ENCODE measurements around the gene BCL2L15.

The BCL2L15 gene

GRCh38 chr1:113861641-113862040, 25.7 kb downstream of the BCL2L15 start (continued):
- TF ChIP-seq ZNF26 (tag by site-specific recombination; IDR thresholded peaks at IDR 0.05): no peak
- TF ChIP-seq PRDM10 (tag by site-specific recombination; IDR thresholded peaks at IDR 0.05): no peak
- no peak for TF ChIP-seq ZSCAN18 (tag by site-specific recombination; IDR thresholded peaks at IDR 0.05)
- TF ChIP-seq ZNF549 (tag by site-specific recombination; IDR thresholded peaks at IDR 0.05): no peak
- no peak for TF ChIP-seq REPIN1 (tag by site-specific recombination; IDR thresholded peaks at IDR 0.05; ENCODE audit: low read depth)
- TF ChIP-seq ZNF600 (tag by site-specific recombination; IDR thresholded peaks at IDR 0.05): no peak
- TF ChIP-seq BCL6B (tag by site-specific recombination; IDR thresholded peaks at IDR 0.05): no peak

- no peak overlapping the region for H3K4me3 ChIP-seq (ENCODE audit: low read depth, low read length)
- no peaks in the 10 kb centered on the region for H3K36me3 ChIP-seq (ENCODE audit: control insufficient read depth in 2 of 2, insufficient read depth in 1 of 2, low read length in 2 of 2)
- ChIA-PET CTCF (interaction anchor here (0.7 to 1.3 kb wide), 2 partner anchors 26 to 296 kb away, joined by 3 read pairs; no protein-coding TSS in a partner anchor), POLR2A (no interaction called here)
- H3K4me1 ChIP-seq (ENCODE audit: control insufficient read depth, insufficient read depth, low read length): no peaks in the 10 kb centered on the region
- no peak overlapping the region for H3K27ac ChIP-seq (ENCODE audit: extremely low read depth, low read depth, low read length)
- H3K9me3 ChIP-seq (ENCODE audit: control insufficient read depth, insufficient read depth, low read depth, low read length): no peaks in the 10 kb centered on the region
- no peak for TF ChIP-seq ZNF596 (tag by site-specific recombination; IDR thresholded peaks at IDR 0.05)
- TF ChIP-seq SALL2 (tag by site-specific recombination; IDR thresholded peaks at IDR 0.05; ENCODE audit: borderline replicate concordance): no peak
- no peak for TF ChIP-seq PRDM6 (tag by site-specific recombination; IDR thresholded peaks at IDR 0.05)
- no peak for TF ChIP-seq BCL11A (tag by site-specific recombination; IDR thresholded peaks at IDR 0.05; ENCODE audit: low read depth)
- TF ChIP-seq SCRT2 (tag by site-specific recombination; IDR thresholded peaks at IDR 0.05): no peak
- TF ChIP-seq ZNF514 (tag by site-specific recombination; IDR thresholded peaks at IDR 0.05): no peak
- TF ChIP-seq ZNF785 (tag by site-specific recombination; IDR thresholded peaks at IDR 0.05): no peak
- no peak for TF ChIP-seq ZNF354C (tag by site-specific recombination; IDR thresholded peaks at IDR 0.05; ENCODE audit: borderline replicate concordance, low read depth)
Measured at GRCh38 chr1:113860891-113861290, 26.5 kb downstream of the BCL2L15 start.
